HepG2 (cell line): ENCODE measurements around the gene UBALD1. TPM values are rescaled to one million over a fixed set of nuclear protein-coding genes. Genes with fewer than 3 reads are reported as not detected.
A peak's percentile ranks its signal among the peaks of the same experiment; 100 is the strongest.

Experiments
- EHMT2 ChIP-seq: fragments of 200-600 bp; sonication (generic); IDR thresholded peaks from 2 replicates; pipeline ENCODE4 v1.7.0; 2017; ENCODE audit warnings: antibody characterized with exemption, low read depth, low read length, borderline replicate concordance
- ELF3 ChIP-seq: IDR thresholded peaks from 2 replicates; pipeline ENCODE4 v1.6.1; 2016; ENCODE audit warnings: missing genetic modification reagents, missing compliant biosample characterization
- FOXM1 ChIP-seq: sonication (generic); formaldehyde crosslinking; IDR thresholded peaks from 2 replicates; pipeline ENCODE4 v1.5.0; 2020; ENCODE audit warnings: missing genetic modification reagents
- FOXO4 ChIP-seq: sonication (generic); formaldehyde crosslinking; conservative IDR thresholded peaks from 2 replicates; pipeline ENCODE4 v1.8.1; 2023; ENCODE audit warnings: missing genetic modification reagents
- JARID2 ChIP-seq: sonication (generic); formaldehyde crosslinking; IDR thresholded peaks from 2 replicates; pipeline ENCODE4 v1.8.1; 2023; ENCODE audit warnings: missing genetic modification reagents, inconsistent platforms; ENCODE audit not compliant: insufficient replicate concordance
- KDM1A ChIP-seq: IDR thresholded peaks from 2 replicates; pipeline ENCODE4 v1.6.1; 2016; ENCODE audit warnings: missing compliant biosample characterization
- KLF16 ChIP-seq, 2 experiments: sonication (generic) in 1 of 2; formaldehyde crosslinking in 1 of 2; IDR thresholded peaks; 2 replicates each; pipeline versions ENCODE4 v1.6.1 to v1.8.0; 2016 to 2023; ENCODE audit warnings: missing genetic modification reagents in 2 of 2, missing compliant biosample characterization in 1 of 2
- MZF1 ChIP-seq: sonication (generic); formaldehyde crosslinking; IDR thresholded peaks from 2 replicates; pipeline ENCODE4 v1.8.1; 2023; ENCODE audit warnings: mild to moderate bottlenecking, missing genetic modification reagents, borderline replicate concordance
- PAF1 ChIP-seq: IDR thresholded peaks from 2 replicates; pipeline ENCODE4 v1.6.1; 2016; ENCODE audit warnings: missing genetic modification reagents, missing compliant biosample characterization
- PAX8 ChIP-seq: sonication (generic); formaldehyde crosslinking; IDR thresholded peaks from 2 replicates; pipeline ENCODE4 v1.8.0; 2022; ENCODE audit warnings: mild to moderate bottlenecking, missing genetic modification reagents, borderline replicate concordance
- RBFOX2 ChIP-seq: fragments of 200-400 bp; formaldehyde crosslinking; IDR thresholded peaks from 2 replicates; pipeline ENCODE4 v1.6.1; 2017; ENCODE audit warnings: low read depth, mild to moderate bottlenecking, low read length
- TAF1 ChIP-seq: sonication (generic); formaldehyde crosslinking; IDR thresholded peaks from 2 replicates; pipeline ENCODE4 v1.4.0; 2020; ENCODE audit warnings: missing genetic modification reagents
- TBL1XR1 ChIP-seq: fragments of 150-350 bp; IDR thresholded peaks from 2 replicates; pipeline ENCODE4 v1.6.1; 2014; ENCODE audit warnings: borderline replicate concordance, low read length; ENCODE audit not compliant: partially characterized antibody
- TBX3 ChIP-seq: fragments of 450-650 bp; IDR thresholded peaks from 2 replicates; pipeline ENCODE4 v1.6.1; 2017; ENCODE audit warnings: antibody characterized with exemption, mild to moderate bottlenecking, inconsistent platforms, borderline replicate concordance
- TRIM22 ChIP-seq: fragments of 450-650 bp; IDR thresholded peaks from 2 replicates; pipeline ENCODE4 v1.6.1; 2017
- ZBTB34 ChIP-seq: sonication (generic); formaldehyde crosslinking; IDR thresholded peaks from 2 replicates; pipeline ENCODE4 v1.8.0; 2022; ENCODE audit warnings: mild to moderate bottlenecking, missing genetic modification reagents
- ZBTB37 ChIP-seq: sonication (generic); formaldehyde crosslinking; IDR thresholded peaks from 2 replicates; pipeline ENCODE4 v1.4.0; 2020; ENCODE audit warnings: mild to moderate bottlenecking, missing genetic modification reagents
- ZFP36 ChIP-seq: fragments of 150-350 bp; IDR thresholded peaks from 2 replicates; pipeline ENCODE4 v1.6.1; 2018; ENCODE audit warnings: borderline replicate concordance, low read length, low read depth; ENCODE audit not compliant: partially characterized antibody
- ZMYM3 ChIP-seq: sonication (generic); formaldehyde crosslinking; IDR thresholded peaks from 2 replicates; pipeline ENCODE4 v1.5.1; 2020; ENCODE audit warnings: mild to moderate bottlenecking, missing genetic modification reagents
- ZNF136 ChIP-seq: sonication (generic); formaldehyde crosslinking; IDR thresholded peaks from 2 replicates; pipeline ENCODE4 v1.8.1; 2022; ENCODE audit warnings: low read depth, mild to moderate bottlenecking, moderate library complexity, missing genetic modification reagents
- ZNF251 ChIP-seq: sonication (generic); formaldehyde crosslinking; IDR thresholded peaks from 2 replicates; pipeline ENCODE4 v1.9.0; 2021; ENCODE audit warnings: mild to moderate bottlenecking, missing genetic modification reagents
- ZNF761 ChIP-seq: sonication (generic); formaldehyde crosslinking; conservative IDR thresholded peaks from 2 replicates; pipeline ENCODE4 v1.4.0; 2020; ENCODE audit warnings: mild to moderate bottlenecking, missing genetic modification reagents
- ZNF850 ChIP-seq: sonication (generic); formaldehyde crosslinking; conservative IDR thresholded peaks from 2 replicates; pipeline ENCODE4 v1.9.0; 2021; ENCODE audit warnings: mild to moderate bottlenecking, missing genetic modification reagents
- ZSCAN12 ChIP-seq: sonication (generic); formaldehyde crosslinking; IDR thresholded peaks from 2 replicates; pipeline ENCODE4 v1.9.0; 2021; ENCODE audit warnings: mild to moderate bottlenecking, missing genetic modification reagents
- ZSCAN21 ChIP-seq: sonication (generic); formaldehyde crosslinking; IDR thresholded peaks from 2 replicates; pipeline ENCODE4 v1.8.0; 2022; ENCODE audit warnings: mild to moderate bottlenecking, missing genetic modification reagents, moderate library complexity, borderline replicate concordance
- polyA plus RNA-seq, 8 experiments: library from polyadenylated mRNA; depleted of rRNA in 3 of 8; stranded (reverse) in 7 of 8; unstranded in 1 of 8; fragments of >200 nt; fragmentation: Illumina TruSeq in 4 of 8; extraction: Trizol in 4 of 8; gene quantifications; 2 replicates each; pipeline versions ENCODE4 v1.2.1 to v1.2.3, GENCODE V29; 2011 to 2016; ENCODE audit warnings: low read depth in 4 of 8, missing spikeins in 1 of 8, mixed read lengths in 1 of 8; ENCODE audit not compliant: insufficient read depth in 1 of 8
- total RNA-seq, 5 experiments: library from RNA; depleted of rRNA; stranded (reverse); fragments of >200 nt; fragmentation: Illumina TruSeq; extraction: Trizol; gene quantifications; 2 replicates each; pipeline ENCODE4 v1.2.3, GENCODE V29; 2016; ENCODE audit warnings: low read depth in 1 of 5

The UBALD1 gene
- total and polyA plus RNA-seq, 2 of the 13 experiments (the other 11 are each of a cell fraction or from before 2014, with no cell fraction given) = 6.8 to 12.3 TPM

GRCh38 chr16:4663777-4664465 lies 49.2 kb upstream of the UBALD1 start (continued):
- TF ChIP-seq PAX8 (CRISPR knock-in tag) = no peak; the same call in 1 of the 2 replicates
- peak; percentile 91 for TF ChIP-seq ZBTB34
- peak; percentile 52; the same call in 1 of the 2 replicates for TF ChIP-seq TBX3
- peak; percentile 91 for TF ChIP-seq ZNF136
- peak; percentile 21; the same call in 1 of the 2 replicates for TF ChIP-seq ELF3
- TF ChIP-seq ZFP36 = no peak
- peak; percentile 96; the same call in 1 of the 2 replicates for TF ChIP-seq MZF1
- TF ChIP-seq FOXO4 (CRISPR knock-in tag) = peak; percentile 91; the same call in 1 of the 2 replicates
- peak; percentile 43 to 80; a peak in 2 of 4 replicates for TF ChIP-seq KLF16 (CRISPR knock-in tag; IDR thresholded peaks at IDR 0.05)
- TF ChIP-seq ZNF850 (CRISPR knock-in tag) = no peak
- no peak for TF ChIP-seq FOXM1 (CRISPR knock-in tag)
- peak; percentile 95 for TF ChIP-seq ZBTB37 (CRISPR knock-in tag)
- peak; percentile 37; the same call in 1 of the 2 replicates for TF ChIP-seq KDM1A
- peak; percentile 47; the same call in 1 of the 2 replicates for TF ChIP-seq ZNF761 (CRISPR knock-in tag)
- TF ChIP-seq RBFOX2 = peak; percentile 79
- TF ChIP-seq JARID2 = no peak
- TF ChIP-seq TBL1XR1 = no peak
- 0 out of 2 replicates have a peak, but pooled peaks have one; percentile 52 for TF ChIP-seq ZSCAN12
- TF ChIP-seq ZMYM3 (CRISPR knock-in tag) = peak; percentile 72
- peak; percentile 49; the same call in 1 of the 2 replicates for TF ChIP-seq EHMT2
- TF ChIP-seq TAF1 = peak; percentile 51; the same call in 1 of the 2 replicates
- TF ChIP-seq ZNF251 (CRISPR knock-in tag) = no peak; the same call in 1 of the 2 replicates
- no peak for TF ChIP-seq TRIM22
- peak; percentile 94 for TF ChIP-seq ZSCAN21 (CRISPR knock-in tag)
- TF ChIP-seq PAF1 = no peak
